Adipose tissue (tissue), 3 donors: ENCODE data around the gene TRMT1. TPM values are rescaled to one million over a fixed set of nuclear protein-coding genes. Genes with fewer than 3 reads are reported as not detected.

Experiments used
- H3K27ac ChIP-seq: one replicate; pipeline ENCODE4 v1.5.1; 2013; ENCODE audit warnings: low read depth, low read length
- WGBS, 3 donors: extraction: QIAGEN DNeasy Blood & Tissue Kit; methylation state at CpG; one replicate each; pipeline ENCODE4 v1.1.7; 2013; 5-methylcytosine and 5-hydroxymethylcytosine counted together
- polyA plus RNA-seq, 3 donors: library from polyadenylated mRNA; stranded (reverse); fragments of 200-250 nt; gene quantifications; one replicate each; pipeline ENCODE4 v1.2.3, GENCODE V29; 2013
- donor health status: healthy with polysubstance abuse.
- donor health status: Bipolar disorder and iron deficiency.
- donor health status: healthy.

Gene TRMT1
- polyA plus RNA-seq, 3 donors = 25.0 to 38.9 (median 36.7) TPM

DNA sequence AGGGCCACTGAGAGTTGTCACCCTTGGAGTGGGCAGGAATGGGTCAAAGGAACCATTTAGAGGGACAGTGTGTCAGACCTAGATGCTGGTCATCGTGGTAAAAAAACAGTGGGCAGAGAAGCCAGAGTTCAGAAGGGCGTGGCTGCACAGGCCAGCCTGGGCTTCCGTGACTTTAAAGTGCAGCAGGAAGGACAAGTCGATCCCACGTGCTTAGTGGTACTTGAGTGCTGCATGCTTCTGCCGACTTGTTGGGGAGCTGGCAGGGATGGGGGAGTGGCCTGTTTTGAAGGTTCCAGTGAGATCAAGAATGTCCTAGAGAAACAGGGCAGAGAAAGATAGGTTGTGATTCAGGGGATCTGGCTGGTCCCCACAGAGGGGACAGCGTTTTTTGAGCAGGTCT, 30.9 kb downstream of the TRMT1 start:
- 41 to 58% (median 42%) methylated on average over 7 of the region's 7 CpGs for WGBS, 3 donors
- no peak overlapping the region for H3K27ac ChIP-seq

DNA sequence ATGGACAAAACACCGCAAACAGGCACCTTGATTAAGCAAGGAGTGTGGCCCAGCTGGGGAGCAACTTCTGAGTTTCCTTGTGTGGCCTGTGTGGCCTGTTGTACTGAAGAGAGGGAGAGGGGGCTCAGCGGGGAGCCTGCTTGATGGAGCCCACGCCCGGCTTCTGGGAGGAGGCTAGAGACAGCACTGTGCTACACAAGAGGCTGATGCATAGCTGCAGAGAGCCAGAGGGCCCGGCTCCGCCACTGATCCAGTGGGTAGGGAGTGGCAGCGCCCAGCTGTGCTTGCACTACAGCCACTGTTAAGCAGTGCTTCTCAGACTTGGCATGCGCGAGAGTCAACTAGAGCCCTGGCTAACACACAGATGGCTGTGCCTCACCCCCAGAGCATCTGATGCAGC, 32.9 kb downstream of the TRMT1 start:
- 89 to 92% (median 92%) methylated on average over 9 of the region's 9 CpGs for WGBS, 3 donors
- H3K27ac ChIP-seq = no peak overlapping the region

DNA sequence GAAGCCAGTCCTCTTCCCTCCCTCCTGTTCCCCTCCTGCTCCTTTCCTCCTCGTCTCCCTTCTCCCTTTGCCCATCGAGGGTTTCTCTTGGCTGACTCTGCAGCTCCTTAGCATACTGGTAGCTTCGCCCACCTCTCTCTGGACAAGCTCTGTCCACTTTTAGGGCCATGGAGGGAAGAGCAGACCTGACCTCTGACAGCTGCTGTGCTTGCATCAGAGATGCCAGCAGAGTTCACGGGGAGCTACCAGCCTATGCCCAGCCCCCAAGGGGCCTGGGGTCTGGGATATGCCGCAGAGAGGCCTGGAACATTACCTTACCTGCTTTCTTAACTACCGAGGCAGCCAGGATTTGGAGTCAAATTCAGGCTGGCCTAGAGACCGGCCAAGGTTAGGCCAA, 33.5 kb downstream of the TRMT1 start:
- H3K27ac ChIP-seq = no peak overlapping the region
- WGBS, 3 donors = 68 to 83% (median 79%) methylated on average over 6 to 7 of the region's 7 CpGs

DNA sequence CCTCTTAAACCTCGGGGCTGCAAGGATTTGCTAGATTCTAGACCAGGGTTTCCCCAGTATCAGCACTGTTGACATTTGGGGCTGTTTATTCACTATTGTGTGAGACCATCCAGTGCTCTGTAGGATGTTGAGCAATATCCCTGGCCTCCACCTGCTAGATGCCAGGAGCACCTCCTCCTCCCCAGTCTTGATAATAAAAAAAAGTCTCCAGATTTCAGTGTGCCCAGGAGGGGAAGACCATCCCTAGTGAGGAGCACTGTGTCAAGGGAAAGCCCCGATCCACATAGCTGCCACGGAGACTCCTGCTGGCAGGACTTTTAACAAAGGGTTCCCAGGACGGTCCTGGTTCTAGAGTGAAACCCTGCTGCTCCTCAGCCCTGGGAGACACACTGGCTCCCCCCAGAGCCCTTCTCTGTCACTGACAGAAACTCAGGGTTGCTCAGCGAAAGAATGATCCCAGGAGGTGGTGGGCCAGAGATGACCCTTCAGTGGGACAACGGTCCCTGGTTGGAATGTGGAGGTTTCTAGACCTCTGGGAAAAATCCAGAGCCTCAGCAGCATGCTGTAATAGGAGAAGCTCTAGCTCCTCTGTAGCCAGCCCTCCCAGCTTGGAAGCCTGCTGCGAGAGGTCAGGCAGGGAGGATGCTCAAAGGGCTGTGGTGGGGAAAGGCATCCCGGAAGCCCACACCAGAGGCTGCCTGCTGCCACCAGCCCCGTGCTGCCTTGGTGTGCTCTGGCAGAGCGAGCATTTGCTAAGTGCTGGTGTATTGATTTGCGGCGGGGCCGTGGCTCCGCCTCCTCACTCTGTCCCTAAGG, 34.1 kb downstream of the TRMT1 start:
- no peak overlapping the region for H3K27ac ChIP-seq
- WGBS, 3 donors = 54 to 68% (median 57%) methylated on average over 11 to 14 of the region's 14 CpGs

DNA sequence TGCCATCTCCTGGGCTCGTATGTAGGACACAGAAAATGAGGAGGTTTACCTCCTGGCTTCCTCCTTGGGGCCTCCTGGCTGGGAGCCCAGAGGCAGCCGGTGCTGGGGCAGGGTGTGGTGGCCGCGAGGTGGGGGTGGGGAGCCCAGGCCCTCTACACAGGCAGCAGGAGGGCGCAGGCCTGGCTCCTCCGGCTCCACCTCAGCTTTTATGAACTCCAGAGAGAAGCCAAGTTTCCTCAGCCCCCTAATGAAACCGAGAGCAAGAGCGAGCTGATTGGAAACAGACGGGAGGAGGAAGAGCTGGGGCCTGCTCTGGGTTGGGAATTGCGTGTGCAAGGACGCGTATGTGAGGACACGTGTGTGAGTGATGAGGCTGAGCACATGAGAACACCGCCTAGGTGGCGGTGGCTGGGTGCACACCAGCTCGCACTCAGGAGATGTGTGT, 37.0 kb downstream of the TRMT1 start:
- WGBS, 3 donors = 31 to 69% (median 31%) methylated on average over 16 of the region's 16 CpGs
- H3K27ac ChIP-seq = no peak overlapping the region

DNA sequence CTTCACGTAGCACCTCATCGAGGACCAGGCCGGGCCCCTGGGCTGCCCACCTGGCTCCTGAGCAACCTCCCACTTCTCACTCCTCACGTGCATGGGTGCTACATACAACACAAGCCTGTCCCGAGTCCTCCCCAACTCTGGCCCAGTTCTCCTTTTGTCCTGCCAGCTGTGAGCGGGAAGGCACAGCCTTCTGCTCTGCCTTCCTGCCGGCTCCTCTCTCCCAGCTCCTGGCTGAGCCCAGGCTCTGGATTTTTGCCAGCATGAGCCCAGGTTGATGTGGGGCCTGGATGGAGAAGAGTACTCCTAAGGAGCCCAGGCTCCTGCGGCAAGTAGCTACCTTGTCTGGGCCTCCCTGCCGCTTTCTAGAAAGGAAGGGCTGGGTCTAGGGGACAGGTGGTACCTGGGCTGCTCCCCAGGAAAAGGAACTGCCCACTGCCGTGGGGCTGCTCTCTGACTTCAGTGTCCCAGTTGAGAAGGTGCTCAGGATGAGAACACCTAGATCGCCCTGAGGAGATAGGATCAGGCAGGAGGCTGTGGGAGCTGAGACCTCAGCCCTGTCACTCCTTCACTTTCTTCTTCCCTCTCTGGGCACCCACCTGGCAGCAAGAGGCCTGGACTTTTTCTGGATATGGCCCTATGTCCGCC, 37.5 kb downstream of the TRMT1 start:
- 36 to 78% (median 43%) methylated on average over 11 to 12 of the region's 12 CpGs for WGBS, 3 donors
- no peak overlapping the region for H3K27ac ChIP-seq

DNA sequence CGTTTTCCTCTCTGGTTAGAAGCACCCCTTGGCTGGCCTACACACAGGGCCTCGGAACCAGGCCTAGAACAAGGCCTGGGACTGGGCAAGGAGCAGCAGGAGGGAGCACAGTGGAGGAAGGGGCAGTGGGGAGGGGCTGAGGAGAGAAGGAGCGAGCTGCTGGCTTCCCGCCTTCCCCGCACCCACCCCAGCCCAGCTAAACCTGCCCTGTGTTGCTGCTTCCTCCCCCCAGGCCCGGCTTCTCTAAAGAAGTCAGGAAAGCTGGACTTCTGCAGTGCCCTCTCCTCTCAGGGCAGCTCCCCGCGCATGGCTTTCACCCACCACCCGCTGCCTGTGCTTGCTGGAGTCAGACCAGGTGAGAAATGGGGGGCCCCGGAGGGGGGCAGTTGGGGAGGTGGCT, 38.2 kb downstream of the TRMT1 start:
- H3K27ac ChIP-seq = no peak overlapping the region
- WGBS, 3 donors = 69 to 83% (median 81%) methylated on average over 7 to 10 of the region's 10 CpGs

DNA sequence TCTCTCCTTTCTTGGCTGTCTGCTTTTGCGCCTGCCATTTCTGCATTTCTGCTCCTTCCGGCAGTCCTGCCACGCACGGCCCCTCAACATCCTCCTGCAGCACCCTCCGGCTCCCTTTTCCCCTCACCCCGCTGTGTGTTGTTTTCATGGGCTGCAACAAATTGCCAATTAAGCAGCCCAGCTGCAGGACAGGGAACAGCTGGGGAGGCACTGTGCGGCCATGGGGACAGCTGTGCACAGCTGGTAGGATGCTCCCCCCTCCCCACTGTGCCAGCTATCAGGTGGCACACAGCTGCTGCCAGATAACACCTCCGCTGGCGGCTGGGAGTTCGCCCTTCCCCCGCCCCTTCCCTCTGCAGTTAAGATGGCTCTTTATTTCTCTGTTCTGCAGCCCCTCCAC, 39.3 kb downstream of the TRMT1 start:
- WGBS, 3 donors = 57 to 71% (median 67%) methylated on average over 11 of the region's 11 CpGs
- H3K27ac ChIP-seq = no peak overlapping the region

DNA sequence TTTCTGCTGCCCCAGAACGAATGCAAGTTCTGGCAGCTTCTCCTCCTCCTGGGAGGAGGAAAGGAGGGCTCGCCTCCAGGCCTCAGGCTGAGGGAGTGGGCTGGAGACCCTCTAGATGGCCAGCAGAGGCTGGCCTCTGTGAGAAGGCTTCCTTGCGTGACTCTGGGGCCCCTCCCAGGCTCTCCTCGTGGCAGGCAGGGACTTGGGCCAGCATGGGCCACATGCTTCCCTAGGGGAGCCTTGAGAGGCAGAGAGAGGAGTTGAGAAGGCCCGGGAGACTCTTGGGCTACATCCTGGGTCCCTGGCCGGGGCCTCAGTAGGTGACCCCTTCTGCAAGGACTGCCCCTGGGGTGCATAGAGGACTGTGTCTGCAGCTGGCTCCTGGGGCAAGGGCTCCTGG, 39.8 kb downstream of the TRMT1 start:
- H3K27ac ChIP-seq = no peak overlapping the region
- WGBS, 3 donors = 50 to 70% (median 55%) methylated on average over 5 to 6 of the region's 6 CpGs

DNA sequence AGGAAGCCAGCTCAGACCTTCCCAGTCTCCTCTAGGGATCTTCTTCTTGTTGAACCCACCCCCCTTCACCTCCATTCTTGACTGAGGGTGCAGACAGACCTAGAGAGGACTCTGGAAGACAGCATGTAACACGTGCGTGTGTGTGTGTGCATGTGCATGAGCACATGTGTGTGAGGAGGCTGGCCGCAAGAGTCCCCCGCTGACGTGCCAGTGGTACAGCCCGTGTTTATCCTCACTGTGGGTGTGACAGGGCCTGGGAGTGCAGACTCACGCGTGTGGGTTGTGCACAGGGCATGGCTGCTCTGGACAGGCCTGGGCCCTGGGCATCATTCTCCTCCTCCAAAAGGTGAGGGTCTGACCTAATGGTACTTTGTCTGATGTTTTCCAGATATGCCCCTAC, 40.2 kb downstream of the TRMT1 start:
- no peak overlapping the region for H3K27ac ChIP-seq
- WGBS, 3 donors = 54 to 83% (median 72%) methylated on average over 8 of the region's 8 CpGs

DNA sequence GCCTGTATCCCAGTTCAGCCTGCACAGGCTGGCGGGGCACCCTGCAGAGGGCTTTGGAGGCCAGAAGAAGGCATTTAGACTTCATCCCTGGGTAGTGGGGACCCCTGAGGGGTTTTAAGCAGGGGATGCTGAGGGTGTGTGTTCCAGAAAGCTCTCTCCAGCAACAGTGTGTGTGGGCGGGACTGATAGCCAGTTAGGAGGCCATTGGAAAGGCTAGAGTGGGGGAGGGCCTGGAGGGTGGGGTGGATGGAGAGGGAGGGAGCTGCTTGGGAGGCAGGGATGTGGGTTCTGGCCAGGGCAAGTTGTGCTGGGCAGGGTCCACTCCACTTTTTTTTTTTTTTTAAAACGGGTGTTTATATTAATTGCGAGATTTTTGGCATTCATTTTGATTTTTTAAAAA, 42.2 kb downstream of the TRMT1 start:
- H3K27ac ChIP-seq = no peak overlapping the region
- 64 to 96% (median 66%) methylated on average over 4 of the region's 4 CpGs for WGBS, 3 donors

DNA sequence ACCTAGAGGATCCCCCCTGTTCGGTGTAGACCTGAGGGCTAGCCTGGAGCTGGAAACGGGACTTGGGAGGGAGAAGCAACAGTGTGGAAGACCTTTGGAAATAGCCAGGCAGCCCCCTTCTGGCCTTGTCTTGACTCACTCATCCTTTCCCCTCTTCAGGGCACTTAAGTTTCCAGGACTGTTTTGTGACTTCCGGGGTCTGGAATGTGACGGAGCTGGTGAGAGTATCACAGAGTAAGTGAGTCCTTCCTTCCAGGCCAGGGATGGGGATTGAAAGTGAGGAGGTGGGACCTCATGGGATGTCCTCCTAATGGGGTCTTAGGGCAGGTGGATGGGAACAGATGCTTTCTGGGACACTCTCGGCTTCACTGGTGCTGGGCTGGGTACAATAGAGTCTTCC, 43.3 kb downstream of the TRMT1 start:
- 90 to 92% (median 91%) methylated on average over 5 of the region's 5 CpGs for WGBS, 3 donors
- H3K27ac ChIP-seq = no peak overlapping the region

DNA sequence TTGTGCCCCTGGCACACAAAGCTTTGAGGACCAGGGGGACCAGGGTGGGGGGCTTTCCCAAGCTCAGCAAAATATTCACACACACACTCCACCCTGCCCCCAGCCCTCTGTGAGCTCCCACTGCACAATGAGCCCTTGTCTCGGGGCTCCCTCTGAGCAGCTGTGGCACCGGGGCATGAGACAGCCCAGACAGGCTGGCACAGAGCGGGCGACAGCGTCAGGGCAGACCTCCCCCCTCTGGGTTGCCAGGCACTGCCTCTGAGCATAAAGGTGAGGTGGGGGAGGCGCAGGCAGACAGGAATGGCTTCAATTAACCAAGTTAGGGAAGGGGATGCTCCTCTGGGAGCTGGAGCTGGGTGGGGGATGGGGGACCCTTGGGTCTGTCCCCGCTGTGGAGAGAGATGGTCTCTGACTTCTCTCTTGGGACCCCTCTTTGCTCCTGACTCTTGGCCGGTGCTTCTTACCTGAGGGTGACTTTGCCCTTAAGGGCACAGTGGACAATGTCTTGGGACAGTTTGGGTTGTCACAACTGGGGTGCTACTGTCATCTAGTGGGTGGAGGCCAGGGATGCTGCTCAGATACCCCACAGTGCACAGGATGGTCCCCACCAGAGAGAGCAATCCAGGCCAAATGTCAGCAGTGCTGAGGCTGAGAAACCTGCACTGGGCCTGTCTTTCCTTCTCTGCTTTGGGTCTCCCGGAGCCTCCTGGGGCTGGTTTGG, 44.2 kb downstream of the TRMT1 start:
- no peak overlapping the region for H3K27ac ChIP-seq

DNA sequence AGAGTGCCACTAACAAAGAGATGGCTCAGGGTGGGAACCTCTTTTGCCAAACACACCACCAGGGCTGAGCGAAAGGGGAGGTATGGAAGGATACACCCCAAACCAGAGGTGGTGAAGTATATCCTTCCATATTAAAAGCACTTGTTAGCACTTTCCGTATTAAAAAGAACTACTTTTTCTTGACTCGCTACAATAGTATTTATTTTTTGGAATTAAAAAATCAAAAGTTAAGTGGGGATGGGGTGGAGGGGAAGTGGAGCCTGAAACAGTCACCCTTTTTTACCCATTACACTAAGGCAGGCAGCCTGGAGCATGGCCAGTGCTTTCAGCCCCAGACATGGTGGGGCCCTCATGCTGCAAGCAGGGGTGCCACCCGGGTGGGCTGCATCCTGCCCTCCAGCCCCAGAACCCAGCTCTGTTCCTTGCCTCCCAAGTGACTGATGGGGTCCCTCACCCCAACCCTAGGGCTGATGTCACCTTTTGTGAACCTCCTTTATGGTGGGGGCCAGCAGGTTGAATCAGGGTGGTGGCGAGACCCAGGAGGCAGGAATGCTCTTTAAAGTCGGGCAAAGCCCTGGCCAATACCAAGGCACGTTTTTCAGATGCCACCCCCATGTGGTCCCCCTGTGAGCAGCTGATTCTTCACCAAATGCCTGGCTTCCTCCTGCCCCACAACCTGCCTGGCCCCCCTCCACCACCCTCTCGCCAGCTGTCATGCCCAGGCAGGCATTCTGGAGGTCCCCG, 44.9 kb downstream of the TRMT1 start:
- WGBS, 3 donors = 65 to 73% (median 69%) methylated on average over 9 of the region's 9 CpGs
- H3K27ac ChIP-seq = no peak overlapping the region

More for the DNA sequence above, 44.2 kb downstream of the TRMT1 start:
- 87 to 89% (median 88%) methylated on average over 7 to 9 of the region's 9 CpGs for WGBS, 3 donors

DNA sequence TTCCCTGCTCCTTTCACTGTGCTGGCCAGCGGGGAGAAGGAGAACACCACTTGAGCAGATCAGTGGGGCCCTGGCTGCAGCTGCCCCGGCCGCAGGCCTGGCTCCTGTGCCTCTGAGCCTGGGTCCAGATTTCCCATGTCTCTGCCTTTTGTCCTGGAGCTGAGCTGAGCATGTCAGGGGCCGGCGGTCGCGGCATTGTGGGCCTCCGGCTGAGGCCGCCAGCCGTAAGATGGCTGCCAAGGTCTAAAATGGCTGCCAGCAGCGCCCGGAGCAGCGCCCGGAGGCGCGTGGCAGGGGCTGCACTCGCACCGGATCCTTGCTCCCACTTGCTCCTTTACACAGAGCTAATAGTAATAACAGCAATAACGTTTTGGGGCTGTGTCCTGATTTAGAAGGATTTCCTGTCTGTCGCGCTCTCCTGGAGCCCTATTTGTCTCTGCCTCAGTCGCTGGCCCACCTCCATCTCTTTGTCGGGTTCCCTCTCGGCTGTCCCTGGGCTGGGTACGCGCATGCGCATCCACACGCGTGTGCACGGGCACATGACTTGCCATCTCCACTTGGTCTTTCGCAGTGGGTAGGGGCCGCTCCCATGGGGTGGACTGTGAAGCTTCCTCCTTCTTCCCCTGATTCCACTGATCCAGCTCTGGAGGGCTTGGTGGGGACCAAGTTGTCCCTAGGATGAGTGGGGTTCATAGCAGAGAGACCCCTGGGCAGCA, 46.0 kb downstream of the TRMT1 start:
- H3K27ac ChIP-seq = no peak overlapping the region
- WGBS, 3 donors = 85 to 90% (median 87%) methylated on average over 32 of the region's 32 CpGs

DNA sequence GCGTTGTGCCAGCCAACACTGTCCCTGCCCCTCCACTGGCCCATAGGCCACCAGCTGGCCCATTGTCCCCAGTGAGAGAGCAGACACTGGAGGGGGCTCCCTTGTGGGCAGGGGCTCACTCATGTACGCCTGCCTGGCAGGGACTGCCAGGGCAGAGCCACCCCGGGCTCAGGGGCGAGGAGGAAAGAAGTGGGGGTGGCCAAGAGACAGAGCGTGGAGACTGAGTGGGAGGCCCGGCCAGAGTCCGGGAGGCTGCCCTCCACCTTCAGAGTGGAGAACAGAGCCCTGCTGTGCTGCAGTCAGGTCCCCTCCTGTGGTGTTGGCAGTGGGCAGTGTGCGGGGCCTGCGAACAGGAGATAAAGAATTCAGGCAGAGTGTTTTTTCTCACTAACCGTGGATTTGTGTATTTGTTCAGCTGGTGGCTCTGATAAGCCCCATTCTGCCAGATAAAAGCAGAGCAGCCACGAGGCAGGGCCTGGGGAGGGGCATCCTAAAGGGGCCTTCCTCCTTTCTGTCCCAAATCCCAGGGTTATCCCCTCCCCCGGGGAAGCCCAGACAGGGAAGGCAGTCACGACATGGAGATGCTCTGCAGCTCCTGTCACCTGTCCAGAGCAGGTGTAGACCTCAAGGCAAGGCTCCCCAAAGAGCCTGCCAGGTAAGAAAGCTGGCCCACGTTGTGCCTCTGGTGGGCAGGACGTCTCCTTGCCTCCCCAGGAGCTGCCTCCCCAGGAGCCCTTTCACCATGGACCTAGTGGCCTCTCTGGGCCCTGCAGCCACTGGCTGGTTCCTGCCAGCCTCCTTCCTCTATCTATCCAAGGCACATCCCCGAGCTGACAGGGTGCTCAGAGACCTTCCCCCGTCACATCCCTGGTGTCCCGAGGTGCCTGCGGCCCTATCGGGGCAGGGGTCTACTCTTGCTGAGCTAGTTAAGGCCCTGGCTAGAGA, 46.9 kb downstream of the TRMT1 start:
- WGBS, 3 donors = 37 to 57% (median 57%) methylated on average over 20 of the region's 20 CpGs
- H3K27ac ChIP-seq = no peak overlapping the region
